ENCODE results near the gene BANF2.
"Not testable (repeated sequence)": the region's sequence is repeated elsewhere in the genome, so short reads cannot be mapped to it uniquely, and the experiment has no call there.

BANF2 gene

GRCh38 chr20:17762243-17762872 lies 62.6 kb downstream of the BANF2 start:
- H3K27ac ChIP-seq (ENCODE audit: low read depth, low read length) = no peak overlapping the region
- no peaks in the 10 kb centered on the region for H3K36me3 ChIP-seq (ENCODE audit: insufficient read depth, low read length)
- H3K4me1 ChIP-seq (ENCODE audit: insufficient read depth, low read length) = no peaks in the 10 kb centered on the region
- H3K4me3 ChIP-seq (ENCODE audit: low read depth in 1 of 2, low read length in 2 of 2) = no peak overlapping the region
- peaks cover 12% of the 10 kb centered on the region for H3K9me3 ChIP-seq (ENCODE audit: low read length)
- H3K9ac ChIP-seq (ENCODE audit: low read length) = no peak overlapping the region
- no peaks in the 10 kb centered on the region for H3K27me3 ChIP-seq (ENCODE audit: control insufficient read depth in 1 of 2, insufficient read depth in 2 of 2, low read length in 2 of 2)

GRCh38 chr20:17762873-17763557 lies 63.2 kb downstream of the BANF2 start:
- Histone ChIP-seq H3K4me1 (ENCODE audit: insufficient read depth, low read length) (no peaks in the 10 kb centered on the region), H3K27ac (ENCODE audit: low read depth, low read length) (no peak overlapping the region), H3K27me3 (ENCODE audit: control insufficient read depth in 1 of 2, insufficient read depth in 2 of 2, low read length in 2 of 2) (no peaks in the 10 kb centered on the region), H3K4me3 (ENCODE audit: low read depth in 1 of 2, low read length in 2 of 2) (no peak overlapping the region), H3K36me3 (ENCODE audit: insufficient read depth, low read length) (no peaks in the 10 kb centered on the region), H3K9me3 (ENCODE audit: low read length) (peaks cover 10% of the 10 kb centered on the region), H3K9ac (ENCODE audit: low read length) (no peak overlapping the region)

- no peak overlapping the region for H3K9ac ChIP-seq (ENCODE audit: low read length)
- no peak overlapping the region for H3K27ac ChIP-seq (ENCODE audit: low read depth, low read length)
- no peaks in the 10 kb centered on the region for H3K27me3 ChIP-seq (ENCODE audit: control insufficient read depth in 1 of 2, insufficient read depth in 2 of 2, low read length in 2 of 2)
- H3K9me3 ChIP-seq (ENCODE audit: low read length) = no peaks in the 10 kb centered on the region
- H3K36me3 ChIP-seq (ENCODE audit: insufficient read depth, low read length) = no peaks in the 10 kb centered on the region
- H3K4me3 ChIP-seq (ENCODE audit: low read depth in 1 of 2, low read length in 2 of 2) = no peak overlapping the region
- no peaks in the 10 kb centered on the region for H3K4me1 ChIP-seq (ENCODE audit: insufficient read depth, low read length)
Observed at GRCh38 chr20:17765017-17765416, 65.3 kb downstream of the BANF2 start.

GRCh38 chr20:17765584-17765983 lies 65.8 kb downstream of the BANF2 start:
- Histone ChIP-seq H3K36me3 (ENCODE audit: insufficient read depth, low read length) (no peaks in the 10 kb centered on the region), H3K27ac (ENCODE audit: low read depth, low read length) (no peak overlapping the region), H3K4me3 (ENCODE audit: low read depth in 1 of 2, low read length in 2 of 2) (no peak overlapping the region), H3K9me3 (ENCODE audit: low read length) (no peaks in the 10 kb centered on the region), H3K4me1 (ENCODE audit: insufficient read depth, low read length) (no peaks in the 10 kb centered on the region), H3K27me3 (ENCODE audit: control insufficient read depth in 1 of 2, insufficient read depth in 2 of 2, low read length in 2 of 2) (no peaks in the 10 kb centered on the region), H3K9ac (ENCODE audit: low read length) (no peak overlapping the region)

- H3K4me1 ChIP-seq (ENCODE audit: insufficient read depth, low read length) = no peaks in the 10 kb centered on the region
- H3K9ac ChIP-seq (ENCODE audit: low read length) = no peak overlapping the region
- H3K36me3 ChIP-seq (ENCODE audit: insufficient read depth, low read length) = no peaks in the 10 kb centered on the region
- no peak overlapping the region for H3K27ac ChIP-seq (ENCODE audit: low read depth, low read length)
- H3K27me3 ChIP-seq (ENCODE audit: control insufficient read depth in 1 of 2, insufficient read depth in 2 of 2, low read length in 2 of 2) = no peaks in the 10 kb centered on the region
- no peak overlapping the region for H3K4me3 ChIP-seq (ENCODE audit: low read depth in 1 of 2, low read length in 2 of 2)
- H3K9me3 ChIP-seq (ENCODE audit: low read length) = no peaks in the 10 kb centered on the region
Observed at GRCh38 chr20:17766226-17766625, 66.5 kb downstream of the BANF2 start.

- no peaks in the 10 kb centered on the region for H3K27me3 ChIP-seq (ENCODE audit: control insufficient read depth in 1 of 2, insufficient read depth in 2 of 2, low read length in 2 of 2)
- H3K36me3 ChIP-seq (ENCODE audit: insufficient read depth, low read length) = no peaks in the 10 kb centered on the region
- H3K9ac ChIP-seq (ENCODE audit: low read length) = no peak overlapping the region
- no peaks in the 10 kb centered on the region for H3K4me1 ChIP-seq (ENCODE audit: insufficient read depth, low read length)
- no peak overlapping the region for H3K27ac ChIP-seq (ENCODE audit: low read depth, low read length)
- no peaks in the 10 kb centered on the region for H3K9me3 ChIP-seq (ENCODE audit: low read length)
- H3K4me3 ChIP-seq (ENCODE audit: low read depth in 1 of 2, low read length in 2 of 2) = no peak overlapping the region
Observed at GRCh38 chr20:17767624-17768023, 67.9 kb downstream of the BANF2 start.

GRCh38 chr20:17768271-17768670 lies 68.5 kb downstream of the BANF2 start:
- Histone ChIP-seq H3K27me3 (ENCODE audit: control insufficient read depth in 1 of 2, insufficient read depth in 2 of 2, low read length in 2 of 2) (no peaks in the 10 kb centered on the region), H3K4me3 (ENCODE audit: low read depth in 1 of 2, low read length in 2 of 2) (no peak overlapping the region), H3K9ac (ENCODE audit: low read length) (no peak overlapping the region), H3K4me1 (ENCODE audit: insufficient read depth, low read length) (no peaks in the 10 kb centered on the region), H3K27ac (ENCODE audit: low read depth, low read length) (no peak overlapping the region), H3K36me3 (ENCODE audit: insufficient read depth, low read length) (no peaks in the 10 kb centered on the region), H3K9me3 (ENCODE audit: low read length) (no peaks in the 10 kb centered on the region)

- H3K36me3 ChIP-seq (ENCODE audit: insufficient read depth, low read length); H3K4me3 ChIP-seq (ENCODE audit: low read depth in 1 of 2, low read length in 2 of 2); H3K9me3 ChIP-seq (ENCODE audit: low read length); H3K4me1 ChIP-seq (ENCODE audit: insufficient read depth, low read length); H3K27me3 ChIP-seq (ENCODE audit: control insufficient read depth in 1 of 2, insufficient read depth in 2 of 2, low read length in 2 of 2); H3K9ac ChIP-seq (ENCODE audit: low read length); H3K27ac ChIP-seq (ENCODE audit: low read depth, low read length): not testable (repeated sequence)
Observed at GRCh38 chr20:17769716-17770115, 70.0 kb downstream of the BANF2 start.

- Histone ChIP-seq H3K27ac (ENCODE audit: low read depth, low read length) (no peak overlapping the region), H3K4me1 (ENCODE audit: insufficient read depth, low read length) (no peaks in the 10 kb centered on the region), H3K9ac (ENCODE audit: low read length) (no peak overlapping the region), H3K4me3 (ENCODE audit: low read depth in 1 of 2, low read length in 2 of 2) (no peak overlapping the region), H3K36me3 (ENCODE audit: insufficient read depth, low read length) (no peaks in the 10 kb centered on the region), H3K27me3 (ENCODE audit: control insufficient read depth in 1 of 2, insufficient read depth in 2 of 2, low read length in 2 of 2) (no peaks in the 10 kb centered on the region), H3K9me3 (ENCODE audit: low read length) (no peaks in the 10 kb centered on the region)
Observed at GRCh38 chr20:17771206-17772004, 71.6 kb downstream of the BANF2 start.

- H3K4me1 ChIP-seq (ENCODE audit: insufficient read depth, low read length) = no peaks in the 10 kb centered on the region
- no peak overlapping the region for H3K9ac ChIP-seq (ENCODE audit: low read length)
- no peak overlapping the region for H3K4me3 ChIP-seq (ENCODE audit: low read depth in 1 of 2, low read length in 2 of 2)
- H3K27me3 ChIP-seq (ENCODE audit: control insufficient read depth in 1 of 2, insufficient read depth in 2 of 2, low read length in 2 of 2) = no peaks in the 10 kb centered on the region
- H3K27ac ChIP-seq (ENCODE audit: low read depth, low read length) = no peak overlapping the region
- H3K36me3 ChIP-seq (ENCODE audit: insufficient read depth, low read length) = no peaks in the 10 kb centered on the region
- H3K9me3 ChIP-seq (ENCODE audit: low read length) = no peaks in the 10 kb centered on the region
Observed at GRCh38 chr20:17772005-17772343, 72.2 kb downstream of the BANF2 start.

- H3K27me3 ChIP-seq (ENCODE audit: control insufficient read depth in 1 of 2, insufficient read depth in 2 of 2, low read length in 2 of 2) = no peaks in the 10 kb centered on the region
- H3K9me3 ChIP-seq (ENCODE audit: low read length) = no peaks in the 10 kb centered on the region
- no peak overlapping the region for H3K4me3 ChIP-seq (ENCODE audit: low read depth in 1 of 2, low read length in 2 of 2)
- H3K36me3 ChIP-seq (ENCODE audit: insufficient read depth, low read length) = no peaks in the 10 kb centered on the region
- no peak overlapping the region for H3K27ac ChIP-seq (ENCODE audit: low read depth, low read length)
- no peaks in the 10 kb centered on the region for H3K4me1 ChIP-seq (ENCODE audit: insufficient read depth, low read length)
- H3K9ac ChIP-seq (ENCODE audit: low read length) = no peak overlapping the region
Observed at GRCh38 chr20:17773619-17774018, 73.9 kb downstream of the BANF2 start.

Measured in muscle layer of colon (tissue), 2 donors.